GM21360 (cell line): ENCODE data around the gene S100A3.

ENCODE experiments used
- ATAC-seq: cut with Tn5 transposase; IDR thresholded peaks from one replicate; pipeline ENCODE4 v1.9.1; 2021; ENCODE audit warnings: mild to moderate bottlenecking, moderate library complexity; ENCODE audit not compliant: unreplicated experiment

Gene S100A3

GRCh38 chr1:153550398-153550758, 1.3 kb upstream of the S100A3 start:
- no peak for ATAC-seq

GRCh38 chr1:153549741-153550397, 811 bp upstream of the S100A3 start:
- no peak for ATAC-seq

- no peak for ATAC-seq
Measured at GRCh38 chr1:153547560-153548551, 1.2 kb downstream of the S100A3 start.

- no peak for ATAC-seq
Measured at GRCh38 chr1:153546796-153547559, 2.1 kb downstream of the S100A3 start.

- ATAC-seq = no peak
Measured at GRCh38 chr1:153546371-153546770, 2.7 kb downstream of the S100A3 start.

- ATAC-seq = no peak
Measured at GRCh38 chr1:153545067-153546055, 3.7 kb downstream of the S100A3 start, which contains the start of gene S100A4. S100A4 (minus strand) TSS chr1:153545806; CDS start chr1:153544794, 1,012 bp downstream.

GRCh38 chr1:153544453-153545066, 4.5 kb downstream of the S100A3 start:
- ATAC-seq = no peak

- no peak for ATAC-seq
Measured at GRCh38 chr1:153543736-153544135, 5.3 kb downstream of the S100A3 start.

GRCh38 chr1:153542956-153543711, 5.9 kb downstream of the S100A3 start:
- ATAC-seq = no peak

- no peak for ATAC-seq
Measured at GRCh38 chr1:153541641-153542590, 7.1 kb downstream of the S100A3 start.

GRCh38 chr1:153540394-153541361, 8.4 kb downstream of the S100A3 start, which contains the start of gene S100A5:
S100A5 (minus strand) TSS chr1:153540934; CDS start chr1:153540191, 743 bp downstream.
- ATAC-seq = no peak

GRCh38 chr1:153539395-153540093, 9.5 kb downstream of the S100A3 start:
- ATAC-seq = no peak

GRCh38 chr1:153538315-153538821, 10.7 kb downstream of the S100A3 start:
- no peak for ATAC-seq

GRCh38 chr1:153537376-153537730, 11.7 kb downstream of the S100A3 start:
- no peak for ATAC-seq

GRCh38 chr1:153536671-153537375, 12.2 kb downstream of the S100A3 start:
- no peak for ATAC-seq
